GM21737 (cell line): ENCODE results near the gene TOR1A.
A peak's percentile ranks its signal among the peaks of the same experiment; 100 is the strongest.
"Not testable (repeated sequence)": the region's sequence is repeated elsewhere in the genome, so short reads cannot be mapped to it uniquely, and the experiment has no call there.

Experiments used
- ATAC-seq: cut with Tn5 transposase; IDR thresholded peaks from one replicate; pipeline ENCODE4 v1.9.1; 2021; ENCODE audit warnings: mild to moderate bottlenecking, moderate library complexity; ENCODE audit not compliant: unreplicated experiment

TOR1A gene

DNA sequence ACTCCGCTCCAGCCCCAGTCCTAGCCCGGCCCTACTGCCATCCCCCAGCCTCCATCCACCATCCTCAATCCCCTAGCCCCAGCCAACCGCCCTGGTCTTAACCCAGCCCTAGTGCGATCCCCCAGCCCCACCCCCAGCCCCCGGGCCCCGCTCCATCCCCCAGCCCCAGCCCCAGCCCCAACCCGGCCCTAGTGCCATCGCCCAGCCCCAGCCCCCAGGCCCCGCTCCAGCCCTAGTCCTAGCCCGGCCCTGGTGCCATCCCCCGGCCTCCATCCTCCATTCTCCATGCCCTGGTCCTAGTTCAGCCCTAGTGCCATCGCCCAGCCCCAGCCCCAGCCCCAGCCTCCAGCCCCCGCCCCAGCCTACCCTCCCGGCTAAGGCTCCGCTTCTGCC lies 398 bp downstream of the TOR1A start:
- ATAC-seq: no peak

- ATAC-seq: no peak
These were observed 916 bp downstream of the TOR1A start for GRCh38 chr9:129822898-129823541.

- no peak for ATAC-seq
These were observed 7.2 kb downstream of the TOR1A start for GRCh38 chr9:129816501-129817435.

DNA sequence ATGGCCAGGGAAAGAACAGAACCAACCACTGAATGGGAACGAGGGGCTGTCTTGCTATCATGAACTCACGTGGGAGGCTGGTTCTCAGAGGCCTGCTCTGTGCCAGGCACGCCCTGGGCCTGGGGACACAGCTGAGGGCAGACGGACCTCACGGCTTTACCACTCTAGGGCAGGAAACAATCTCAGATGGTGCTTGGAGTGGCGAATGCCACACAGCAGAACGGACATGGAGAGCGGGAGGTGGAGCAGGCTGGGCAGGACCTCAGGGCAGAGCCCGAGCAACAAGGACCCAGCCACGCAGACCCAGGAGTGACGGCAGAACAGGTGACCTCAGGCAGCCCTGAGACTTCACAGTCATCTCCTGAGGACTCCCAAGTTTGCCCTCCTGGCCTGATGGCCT lies 8.7 kb downstream of the TOR1A start:
- ATAC-seq: no peak

- no peak for ATAC-seq
These were observed 9.3 kb downstream of the TOR1A start for GRCh38 chr9:129814432-129815223.

DNA sequence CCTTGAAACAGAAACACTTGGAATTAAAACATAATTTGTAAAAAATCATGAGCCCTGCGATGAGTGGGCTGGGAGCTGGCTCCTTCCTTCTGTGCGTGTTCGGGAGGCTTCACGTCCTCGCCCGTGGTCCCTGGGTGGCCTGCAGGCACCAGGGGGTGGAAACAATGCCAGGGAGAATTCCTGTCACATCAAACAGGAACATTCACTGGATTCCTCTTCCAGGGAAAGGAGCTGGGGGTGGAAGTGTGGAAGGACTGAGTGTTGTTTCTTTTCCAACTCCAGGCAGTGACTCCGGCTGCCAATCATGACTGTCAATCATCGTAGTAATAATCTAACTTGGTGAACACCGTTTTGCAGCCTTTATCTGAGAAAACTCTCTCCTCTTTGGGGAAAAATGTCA lies 10.3 kb downstream of the TOR1A start:
- ATAC-seq: no peak

GRCh38 chr9:129812385-129812784 lies 11.6 kb downstream of the TOR1A start:
- ATAC-seq: no peak

- ATAC-seq: no peak
These were observed 12.0 kb downstream of the TOR1A start for GRCh38 chr9:129811967-129812363.

DNA sequence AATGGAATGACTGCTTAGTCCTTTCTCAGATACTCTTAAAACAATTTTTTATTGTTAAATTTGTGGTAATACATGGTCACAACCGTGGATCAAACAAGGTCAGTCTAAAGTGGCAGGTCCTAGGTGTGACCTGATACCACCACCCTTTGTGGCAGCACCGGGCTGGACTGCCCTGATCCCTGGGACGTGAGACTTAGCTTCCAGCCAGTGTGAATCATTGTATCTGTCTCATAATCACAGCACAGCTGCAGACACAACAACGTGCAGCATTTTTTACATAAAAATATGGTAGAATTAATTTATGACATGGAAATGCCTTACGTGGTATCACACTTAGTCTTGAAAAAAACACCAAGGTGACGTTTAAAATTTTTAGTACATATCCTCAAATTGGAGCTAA lies 13.1 kb downstream of the TOR1A start:
- no peak for ATAC-seq

DNA sequence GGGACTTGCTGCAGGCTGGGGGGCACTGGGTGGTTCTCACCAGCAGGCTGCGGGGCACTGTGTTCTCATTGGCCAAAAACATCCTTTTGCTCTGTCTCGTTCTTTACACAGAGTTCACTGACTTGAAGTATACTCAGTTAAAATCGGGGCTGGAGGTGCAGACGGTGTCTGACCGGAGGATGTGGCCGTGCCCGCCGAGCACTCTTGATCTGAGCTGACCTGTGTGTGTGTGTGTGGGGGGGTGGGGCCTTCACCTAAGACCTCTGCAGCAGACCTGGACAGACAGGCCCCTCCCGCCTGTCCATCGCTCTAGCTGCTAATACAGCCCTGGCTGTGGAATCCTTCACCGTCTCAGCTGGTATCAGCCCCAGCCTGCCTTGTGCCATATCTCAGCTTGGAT lies 13.8 kb downstream of the TOR1A start:
- no peak for ATAC-seq

DNA sequence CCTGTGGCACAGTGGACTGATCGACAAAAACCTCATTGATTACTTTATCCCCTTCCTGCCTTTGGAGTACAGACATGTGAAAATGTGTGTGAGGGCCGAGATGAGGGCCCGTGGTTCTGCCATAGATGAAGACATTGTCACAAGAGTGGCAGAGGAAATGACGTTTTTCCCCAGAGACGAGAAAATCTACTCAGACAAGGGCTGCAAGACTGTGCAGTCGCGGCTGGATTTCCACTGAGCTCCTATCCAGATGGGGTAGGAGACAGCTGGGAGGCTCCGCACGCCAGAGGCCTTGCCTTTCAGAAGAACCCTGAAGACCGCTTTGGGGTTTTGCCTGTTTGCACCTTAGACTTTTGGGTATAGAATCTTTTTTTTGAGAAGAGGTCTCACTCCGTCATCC lies 14.6 kb downstream of the TOR1A start:
- ATAC-seq: no peak

DNA sequence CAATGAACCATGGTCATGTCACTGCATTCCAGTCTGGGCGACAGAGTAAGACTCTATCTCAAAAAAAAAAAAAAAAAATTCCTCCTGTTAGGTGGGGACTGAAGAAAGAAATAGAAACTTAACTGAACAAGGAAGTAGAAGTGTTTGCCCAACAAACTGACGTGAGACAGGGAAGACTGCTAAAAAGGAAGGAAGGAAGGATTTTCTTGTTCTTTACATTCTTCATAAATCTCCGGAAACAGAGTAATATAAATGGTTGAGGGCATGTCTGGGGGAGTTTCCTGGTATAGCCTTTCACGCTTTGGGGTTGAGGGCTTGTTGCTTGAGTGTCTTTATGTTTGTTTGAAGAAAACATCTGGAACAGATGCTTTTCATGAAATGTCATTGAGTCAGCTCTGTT lies 17.9 kb downstream of the TOR1A start:
- ATAC-seq: no peak

- ATAC-seq: peak; percentile 15
These were observed 20.3 kb downstream of the TOR1A start for GRCh38 chr9:129803676-129804060.

DNA sequence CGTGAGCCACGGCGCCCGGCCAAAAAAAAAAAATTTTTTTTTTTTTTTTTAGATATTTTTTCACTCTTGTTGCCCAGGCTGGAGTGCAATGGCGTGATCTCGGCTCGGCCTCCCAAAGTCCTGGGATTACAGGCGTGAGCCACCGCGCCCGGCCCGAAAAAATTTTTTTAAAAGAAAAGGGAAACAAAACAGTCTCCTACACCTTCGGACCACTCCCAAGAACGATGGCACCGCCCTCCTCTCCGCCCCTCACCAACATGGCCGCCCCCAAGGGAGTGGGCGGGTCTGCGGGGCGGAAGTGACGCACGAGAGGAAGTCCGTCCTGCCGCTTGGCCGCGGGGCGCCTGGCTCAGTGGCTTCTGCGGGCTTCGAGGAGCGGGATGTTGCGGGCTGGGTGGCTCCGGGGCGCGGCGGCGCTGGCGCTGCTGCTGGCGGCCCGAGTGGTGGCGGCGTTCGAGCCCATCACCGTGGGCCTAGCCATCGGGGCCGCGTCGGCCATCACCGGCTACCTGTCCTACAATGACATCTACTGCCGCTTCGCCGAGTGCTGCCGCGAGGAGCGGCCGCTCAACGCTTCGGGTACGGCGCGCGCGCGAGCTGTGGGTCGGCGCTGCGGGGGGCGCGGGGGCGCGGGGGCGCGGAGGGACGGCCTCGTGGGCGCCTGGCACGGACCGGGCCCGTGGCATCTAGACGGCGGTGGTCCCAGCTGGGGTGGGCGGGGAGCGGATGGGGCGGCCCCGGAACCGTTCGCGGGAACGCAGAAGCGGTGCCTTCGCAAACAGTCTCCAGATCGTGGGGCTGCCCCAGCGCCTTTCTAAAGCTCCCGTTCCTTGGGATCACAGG lies 20.9 kb downstream of the TOR1A start, which contains the start of gene TOR1B:
Gene TOR1B (plus strand): TSS at position 352 of the 843 bp plus-strand sequence. CDS start 29 bp downstream, at position 381.
- peak; percentile 91 for ATAC-seq

DNA sequence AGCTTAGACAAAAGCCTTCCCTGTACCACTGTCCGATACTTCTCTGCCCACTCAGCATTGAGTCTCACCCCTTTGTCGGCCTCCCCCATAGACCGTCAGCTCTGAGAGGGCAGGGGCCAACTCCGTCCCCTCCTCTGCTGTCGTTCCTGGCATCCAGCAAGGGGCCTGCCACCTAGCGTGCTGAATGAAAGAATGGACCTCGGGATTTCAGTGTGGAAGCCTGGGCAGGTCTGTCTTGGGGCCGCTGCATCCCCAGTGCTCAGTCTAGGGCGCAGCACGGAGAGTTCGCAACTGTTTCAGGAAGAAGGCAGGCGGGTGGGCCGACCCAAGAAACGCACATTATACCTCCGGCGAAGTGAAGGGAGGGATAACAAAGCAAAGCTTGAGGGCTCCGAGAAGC lies 22.4 kb downstream of the TOR1A start:
- no peak for ATAC-seq

GRCh38 chr9:129798973-129799372 lies 25.0 kb downstream of the TOR1A start:
- ATAC-seq: no peak

GRCh38 chr9:129796029-129796428 lies 27.9 kb downstream of the TOR1A start:
- ATAC-seq: not testable (repeated sequence)

GRCh38 chr9:129794549-129794948 lies 29.4 kb downstream of the TOR1A start:
- no peak for ATAC-seq

- no peak for ATAC-seq
These were observed 37.5 kb downstream of the TOR1A start for GRCh38 chr9:129786481-129786880.

GRCh38 chr9:129785866-129786265 lies 38.1 kb downstream of the TOR1A start:
- no peak for ATAC-seq
